Activated naive CD8-positive, alpha-beta T cell (primary cell): ENCODE data around the gene CSNK1G1.

Source experiments
- H3K27ac Mint-ChIP-seq: one replicate; pipeline ENCODE4 v1.8.0; 2021; ENCODE audit warnings: mixed read lengths
- H3K27me3 Mint-ChIP-seq: one replicate; pipeline ENCODE4 v1.8.0; 2021; ENCODE audit warnings: mixed read lengths
- H3K36me3 Mint-ChIP-seq: one replicate; pipeline ENCODE4 v1.8.0; 2021; ENCODE audit warnings: mixed read lengths
- H3K4me1 Mint-ChIP-seq: one replicate; pipeline ENCODE4 v1.8.0; 2021; ENCODE audit warnings: low read depth, mixed read lengths
- H3K4me3 Mint-ChIP-seq: one replicate; pipeline ENCODE4 v1.8.0; 2021; ENCODE audit warnings: mild to moderate bottlenecking, mixed read lengths
- H3K9me3 Mint-ChIP-seq: one replicate; pipeline ENCODE4 v1.8.0; 2021; ENCODE audit warnings: low read depth, mixed read lengths

The CSNK1G1 gene

GRCh38 chr15:64249883-64250575, 105.9 kb downstream of the CSNK1G1 start:
- Mint-ChIP-seq H3K36me3 (peaks cover 11% of the 10 kb centered on the region), H3K9me3 (no peaks in the 10 kb centered on the region), H3K27me3 (no peaks in the 10 kb centered on the region), H3K4me1 (peaks cover 35% of the 10 kb centered on the region), H3K27ac (no peak overlapping the region), H3K4me3 (no peak overlapping the region)

- H3K36me3 Mint-ChIP-seq = peaks cover 11% of the 10 kb centered on the region
- H3K4me3 Mint-ChIP-seq = no peak overlapping the region
- no peaks in the 10 kb centered on the region for H3K9me3 Mint-ChIP-seq
- no peaks in the 10 kb centered on the region for H3K27me3 Mint-ChIP-seq
- H3K4me1 Mint-ChIP-seq = peaks cover 37% of the 10 kb centered on the region
- H3K27ac Mint-ChIP-seq = no peak overlapping the region
Measured at GRCh38 chr15:64249406-64249805, 106.6 kb downstream of the CSNK1G1 start.

- Mint-ChIP-seq H3K36me3 (peaks cover 14% of the 10 kb centered on the region), H3K27ac (no peak overlapping the region), H3K4me1 (peaks cover 37% of the 10 kb centered on the region), H3K9me3 (no peaks in the 10 kb centered on the region), H3K27me3 (no peaks in the 10 kb centered on the region), H3K4me3 (no peak overlapping the region)
Measured at GRCh38 chr15:64247906-64248541, 107.9 kb downstream of the CSNK1G1 start.

- Mint-ChIP-seq H3K9me3 (no peaks in the 10 kb centered on the region), H3K27ac (peak overlapping the region; percentile 72), H3K4me1 (peaks cover 37% of the 10 kb centered on the region), H3K4me3 (no peak overlapping the region), H3K36me3 (peaks cover 18% of the 10 kb centered on the region), H3K27me3 (no peaks in the 10 kb centered on the region)
Measured at GRCh38 chr15:64247535-64247905, 108.5 kb downstream of the CSNK1G1 start.

- Mint-ChIP-seq H3K9me3 (no peaks in the 10 kb centered on the region), H3K4me1 (peaks cover 38% of the 10 kb centered on the region), H3K27ac (no peak overlapping the region), H3K27me3 (no peaks in the 10 kb centered on the region), H3K4me3 (no peak overlapping the region), H3K36me3 (peaks cover 23% of the 10 kb centered on the region)
Measured at GRCh38 chr15:64246364-64247189, 109.4 kb downstream of the CSNK1G1 start.

- Mint-ChIP-seq H3K36me3 (peaks cover 21% of the 10 kb centered on the region), H3K27me3 (no peaks in the 10 kb centered on the region), H3K4me3 (no peak overlapping the region), H3K4me1 (peaks cover 41% of the 10 kb centered on the region), H3K9me3 (no peaks in the 10 kb centered on the region), H3K27ac (no peak overlapping the region)
Measured at GRCh38 chr15:64245405-64245804, 110.6 kb downstream of the CSNK1G1 start.

GRCh38 chr15:64237677-64238076, 118.3 kb downstream of the CSNK1G1 start:
- no peak overlapping the region for H3K27ac Mint-ChIP-seq
- H3K9me3 Mint-ChIP-seq = no peaks in the 10 kb centered on the region
- H3K4me1 Mint-ChIP-seq = peaks cover 42% of the 10 kb centered on the region
- H3K36me3 Mint-ChIP-seq = peaks cover 23% of the 10 kb centered on the region
- no peaks in the 10 kb centered on the region for H3K27me3 Mint-ChIP-seq
- H3K4me3 Mint-ChIP-seq = no peak overlapping the region

- H3K9me3 Mint-ChIP-seq = no peaks in the 10 kb centered on the region
- no peaks in the 10 kb centered on the region for H3K27me3 Mint-ChIP-seq
- H3K4me1 Mint-ChIP-seq = peaks cover 40% of the 10 kb centered on the region
- H3K27ac Mint-ChIP-seq = no peak overlapping the region
- no peak overlapping the region for H3K4me3 Mint-ChIP-seq
- peaks cover 15% of the 10 kb centered on the region for H3K36me3 Mint-ChIP-seq
Measured at GRCh38 chr15:64236156-64236894, 119.6 kb downstream of the CSNK1G1 start.

- Mint-ChIP-seq H3K36me3 (peaks cover 15% of the 10 kb centered on the region), H3K4me1 (peaks cover 35% of the 10 kb centered on the region), H3K27ac (no peak overlapping the region), H3K27me3 (no peaks in the 10 kb centered on the region), H3K9me3 (no peaks in the 10 kb centered on the region), H3K4me3 (no peak overlapping the region)
Measured at GRCh38 chr15:64235552-64235951, 120.4 kb downstream of the CSNK1G1 start.

GRCh38 chr15:64233299-64233698, 122.7 kb downstream of the CSNK1G1 start:
- H3K9me3 Mint-ChIP-seq = no peaks in the 10 kb centered on the region
- peaks cover 29% of the 10 kb centered on the region for H3K4me1 Mint-ChIP-seq
- no peak overlapping the region for H3K4me3 Mint-ChIP-seq
- no peak overlapping the region for H3K27ac Mint-ChIP-seq
- H3K27me3 Mint-ChIP-seq = no peaks in the 10 kb centered on the region
- peaks cover 9% of the 10 kb centered on the region for H3K36me3 Mint-ChIP-seq

- H3K27me3 Mint-ChIP-seq = no peaks in the 10 kb centered on the region
- peaks cover 6% of the 10 kb centered on the region for H3K36me3 Mint-ChIP-seq
- no peak overlapping the region for H3K27ac Mint-ChIP-seq
Measured at GRCh38 chr15:64232400-64232799, 123.6 kb downstream of the CSNK1G1 start.

GRCh38 chr15:64229129-64229724, 126.7 kb downstream of the CSNK1G1 start:
- no peak overlapping the region for H3K27ac Mint-ChIP-seq
- no peaks in the 10 kb centered on the region for H3K9me3 Mint-ChIP-seq
- peaks cover 8% of the 10 kb centered on the region for H3K36me3 Mint-ChIP-seq
- H3K4me3 Mint-ChIP-seq = no peak overlapping the region
- H3K4me1 Mint-ChIP-seq = peaks cover 10% of the 10 kb centered on the region
- no peaks in the 10 kb centered on the region for H3K27me3 Mint-ChIP-seq

More at GRCh38 chr15:64232400-64232799, 123.6 kb downstream of the CSNK1G1 start:
- H3K9me3 Mint-ChIP-seq = no peaks in the 10 kb centered on the region
- peaks cover 24% of the 10 kb centered on the region for H3K4me1 Mint-ChIP-seq
- no peak overlapping the region for H3K4me3 Mint-ChIP-seq

GRCh38 chr15:64225804-64226203, 130.2 kb downstream of the CSNK1G1 start:
- H3K27ac Mint-ChIP-seq = no peak overlapping the region
- no peak overlapping the region for H3K4me3 Mint-ChIP-seq
- H3K36me3 Mint-ChIP-seq = peaks cover 11% of the 10 kb centered on the region
- H3K4me1 Mint-ChIP-seq = peaks cover 22% of the 10 kb centered on the region
- no peaks in the 10 kb centered on the region for H3K27me3 Mint-ChIP-seq
- H3K9me3 Mint-ChIP-seq = no peaks in the 10 kb centered on the region

GRCh38 chr15:64224511-64224910, 131.5 kb downstream of the CSNK1G1 start:
- Mint-ChIP-seq H3K27ac (no peak overlapping the region), H3K9me3 (no peaks in the 10 kb centered on the region), H3K36me3 (peaks cover 11% of the 10 kb centered on the region), H3K27me3 (no peaks in the 10 kb centered on the region), H3K4me3 (no peak overlapping the region), H3K4me1 (peaks cover 20% of the 10 kb centered on the region)
